Vagina (tissue), 2 donors: ENCODE results near the gene RITA1.

Experiments used
- CTCF ChIP-seq, 3 experiments: fragments of 450-650 bp in 2 of 3; fragments of 200-600 bp in 1 of 3; sonication (generic) in 1 of 3; IDR thresholded peaks; one replicate each; pipeline ENCODE4 v1.5.1; 2017 to 2019; ENCODE audit warnings: antibody characterized with exemption in 3 of 3, mild to moderate bottlenecking in 2 of 3, moderate library complexity in 2 of 3
- POLR2A ChIP-seq, 2 donors: fragments of 450-650 bp; IDR thresholded peaks; one replicate each; pipeline ENCODE4 v1.6.1; 2017; ENCODE audit warnings: antibody characterized with exemption in 2 of 2, mild to moderate bottlenecking in 2 of 2, moderate library complexity in 2 of 2
- POLR2AphosphoS5 ChIP-seq, 2 donors: sonication (generic); formaldehyde crosslinking; IDR thresholded peaks; one replicate each; pipeline ENCODE4 v1.9.0; 2017; ENCODE audit warnings: antibody characterized with exemption in 2 of 2, mild to moderate bottlenecking in 2 of 2, low read depth in 1 of 2; ENCODE audit not compliant: insufficient read depth in 1 of 2

- TF ChIP-seq CTCF (IDR thresholded peaks at IDR 0.05) (no peak), POLR2A (IDR thresholded peaks at IDR 0.05) (no peak), POLR2AphosphoS5 (IDR thresholded peaks at IDR 0.05; ENCODE audit: insufficient read depth in 1 of 2, low read depth in 1 of 2) (no peak)
These were observed 17.7 kb upstream of the RITA1 start for GRCh38 chr12:113167868-113168267.
